IMR-90 (cell line): ENCODE results near the gene NCAPD3. TPM values are rescaled to one million over a fixed set of nuclear protein-coding genes. Genes with fewer than 3 reads are reported as not detected.

Experiments used
- ATAC-seq: fragments of 200-7000 bp; cut with Tn5 transposase; 2 replicates; pipeline ENCODE4 v1.9.1; 2020; ENCODE audit warnings: low read depth, mild to moderate bottlenecking, moderate library complexity
- BruUV-seq: library from RNA; stranded (reverse); fragments of 400-500 nt; replicated peaks from 2 replicates; lab custom pipeline; 2021; lab: Mats Ljungman, UMichigan
- CTCF ChIA-PET: fragments of 300-600 bp; formaldehyde crosslinking; extraction: SDS; loops from one replicate; lab custom pipeline; 2021; ENCODE audit warnings: antibody characterized with exemption; lab: Yijun Ruan, JAX
- POLR2A ChIA-PET: fragments of 300-600 bp; sonication (Branson Sonifier 250); formaldehyde crosslinking; loops from one replicate; lab custom pipeline; 2022; ENCODE audit warnings: antibody characterized with exemption; ENCODE audit not compliant: unreplicated experiment; lab: Charles Lee
- DNase-seq: peaks from one replicate; pipeline ENCODE4 v3.0.0; 2013
- H2AFZ ChIP-seq: replicated peaks from 2 replicates; pipeline ENCODE3; 2013; ENCODE audit warnings: low read length, mild to moderate bottlenecking; ENCODE audit not compliant: poor library complexity
- H2AK5ac ChIP-seq: 2 replicates; pipeline ENCODE4 v1.6.1; 2013; ENCODE audit warnings: low read depth, low read length, inconsistent platforms
- H2AK9ac ChIP-seq: replicated peaks from 2 replicates; pipeline ENCODE3; 2013; ENCODE audit warnings: mild to moderate bottlenecking, low read depth, low read length, moderate library complexity; ENCODE audit not compliant: poor library complexity
- H2BK120ac ChIP-seq: 2 replicates; pipeline ENCODE4 v1.6.1; 2013; ENCODE audit warnings: low read depth, low read length, inconsistent platforms
- H2BK15ac ChIP-seq: 3 replicates; pipeline ENCODE4 v1.6.1; 2013; ENCODE audit warnings: low read depth, low read length, inconsistent platforms
- H2BK20ac ChIP-seq: 2 replicates; pipeline ENCODE4 v1.6.1; 2013; ENCODE audit warnings: low read depth, mild to moderate bottlenecking, inconsistent platforms, low read length, moderate library complexity
- H2BK5ac ChIP-seq: 2 replicates; pipeline ENCODE4 v1.6.1; 2013; ENCODE audit warnings: mild to moderate bottlenecking, low read depth, low read length, inconsistent platforms; ENCODE audit not compliant: poor library complexity, severe bottlenecking
- H3K14ac ChIP-seq: replicated peaks from 2 replicates; pipeline ENCODE4 v1.6.1; 2013; ENCODE audit warnings: low read depth, low read length, inconsistent platforms
- H3K18ac ChIP-seq: 2 replicates; pipeline ENCODE4 v1.6.1; 2013; ENCODE audit warnings: low read depth, low read length, control low read depth
- H3K23ac ChIP-seq: 2 replicates; pipeline ENCODE4 v1.6.1; 2013; ENCODE audit warnings: low read depth, low read length, inconsistent platforms
- H3K27ac ChIP-seq: 2 replicates; pipeline ENCODE4 v1.5.1; 2013; ENCODE audit warnings: mild to moderate bottlenecking, control low read depth, low read length; ENCODE audit not compliant: insufficient read depth
- H3K27me3 ChIP-seq: 2 replicates; pipeline ENCODE4 v1.6.1; 2013; ENCODE audit warnings: low read length; ENCODE audit not compliant: control insufficient read depth, insufficient read depth
- H3K36me3 ChIP-seq: 2 replicates; pipeline ENCODE4 v1.6.1; 2013; ENCODE audit warnings: low read length, mixed read lengths; ENCODE audit not compliant: control insufficient read depth, insufficient read depth
- H3K4ac ChIP-seq: 2 replicates; pipeline ENCODE4 v1.6.1; 2013; ENCODE audit warnings: low read depth, low read length, inconsistent platforms
- H3K4me1 ChIP-seq: 2 replicates; pipeline ENCODE4 v1.6.1; 2013; ENCODE audit warnings: low read length, mixed read lengths; ENCODE audit not compliant: control insufficient read depth, insufficient read depth
- H3K4me2 ChIP-seq: 2 replicates; pipeline ENCODE4 v1.6.1; 2013; ENCODE audit warnings: low read depth, mild to moderate bottlenecking, control low read depth, low read length, moderate library complexity
- H3K4me3 ChIP-seq: 2 replicates; pipeline ENCODE4 v1.5.1; 2013; ENCODE audit warnings: low read depth, mild to moderate bottlenecking, control low read depth, low read length, moderate library complexity; ENCODE audit not compliant: insufficient read depth
- H3K56ac ChIP-seq: 2 replicates; pipeline ENCODE4 v1.6.1; 2013; ENCODE audit warnings: low read length, inconsistent platforms; ENCODE audit not compliant: insufficient read depth; ENCODE audit errors: extremely low read depth
- H3K79me1 ChIP-seq, 2 experiments: 2 replicates each; pipeline ENCODE4 v1.6.1; 2013; ENCODE audit warnings: low read length in 2 of 2, inconsistent platforms in 1 of 2, low read depth in 1 of 2
- H3K9ac ChIP-seq: 2 replicates; pipeline ENCODE4 v1.6.1; 2013; ENCODE audit warnings: low read depth, low read length, control low read depth
- H3K9me1 ChIP-seq: 2 replicates; pipeline ENCODE4 v1.6.1; 2013; ENCODE audit warnings: low read length, inconsistent platforms; ENCODE audit not compliant: insufficient read depth
- H3K9me3 ChIP-seq: 2 replicates; pipeline ENCODE4 v1.6.1; 2013; ENCODE audit warnings: low read length; ENCODE audit not compliant: control insufficient read depth, insufficient read depth
- H4K20me1 ChIP-seq: 2 replicates; pipeline ENCODE4 v1.6.1; 2013; ENCODE audit warnings: low read length, inconsistent platforms; ENCODE audit not compliant: insufficient read depth
- H4K5ac ChIP-seq: 2 replicates; pipeline ENCODE4 v1.6.1; 2013; ENCODE audit warnings: mild to moderate bottlenecking, low read depth, low read length, control low read depth
- H4K8ac ChIP-seq, 2 experiments: 2 replicates each; pipeline ENCODE4 v1.6.1; 2013; ENCODE audit warnings: low read depth in 2 of 2, low read length in 2 of 2, control low read depth in 1 of 2, inconsistent platforms in 1 of 2
- H4K91ac ChIP-seq: 2 replicates; pipeline ENCODE4 v1.6.1; 2013; ENCODE audit warnings: low read depth, low read length, inconsistent platforms; ENCODE audit not compliant: insufficient read depth
- BHLHE40 ChIP-seq: fragments of 150-350 bp; IDR thresholded peaks from 2 replicates; pipeline ENCODE4 v1.6.1; 2016; ENCODE audit warnings: mild to moderate bottlenecking, low read depth, low read length
- CEBPB ChIP-seq: IDR thresholded peaks from 2 replicates; pipeline ENCODE4 v1.6.1; 2012; ENCODE audit warnings: low read depth, low read length, improper control_type of control experiment
- FOS ChIP-seq: fragments of 150-350 bp; IDR thresholded peaks from 2 replicates; pipeline ENCODE4 v1.6.1; 2016; ENCODE audit warnings: low read depth, low read length
- MAFK ChIP-seq: IDR thresholded peaks from 2 replicates; pipeline ENCODE4 v1.6.1; 2012; ENCODE audit warnings: low read depth, low read length, improper control_type of control experiment
- MAZ ChIP-seq: IDR thresholded peaks from 2 replicates; pipeline ENCODE4 v1.6.1; 2012; ENCODE audit warnings: low read depth, mild to moderate bottlenecking, low read length, improper control_type of control experiment, moderate library complexity, borderline replicate concordance
- MXI1 ChIP-seq: IDR thresholded peaks from 2 replicates; pipeline ENCODE4 v1.6.1; 2012; ENCODE audit warnings: low read depth, mild to moderate bottlenecking, low read length, moderate library complexity, borderline replicate concordance
- NFE2L2 ChIP-seq: fragments of 150-350 bp; IDR thresholded peaks from 2 replicates; pipeline ENCODE4 v1.6.1; 2016; ENCODE audit warnings: low read depth, mild to moderate bottlenecking, low read length
- POLR2A ChIP-seq: IDR thresholded peaks from 2 replicates; pipeline ENCODE4 v1.6.1; 2012; ENCODE audit warnings: mild to moderate bottlenecking, low read depth, low read length
- RAD21 ChIP-seq: IDR thresholded peaks from 2 replicates; pipeline ENCODE4 v1.6.1; 2012; ENCODE audit warnings: low read length, improper control_type of control experiment
- RCOR1 ChIP-seq: IDR thresholded peaks from 2 replicates; pipeline ENCODE4 v1.6.1; 2012; ENCODE audit warnings: mild to moderate bottlenecking, low read length, improper control_type of control experiment; ENCODE audit not compliant: insufficient replicate concordance
- RFX5 ChIP-seq: IDR thresholded peaks from 2 replicates; pipeline ENCODE4 v1.8.0; 2012; ENCODE audit warnings: low read depth, mild to moderate bottlenecking, low read length, moderate library complexity
- SMC3 ChIP-seq: fragments of 150-350 bp; IDR thresholded peaks from 2 replicates; pipeline ENCODE4 v1.6.1; 2016; ENCODE audit warnings: low read depth, mild to moderate bottlenecking, antibody characterized with exemption, low read length, moderate library complexity
- WGBS, 2 experiments: methylation state at CpG; one replicate each; pipeline versions ENCODE4 v1.1.5 to v1.1.7; 2013; ENCODE audit warnings: missing lambda C conversion rate in 2 of 2; ENCODE audit not compliant: insufficient read length in 1 of 2; ENCODE audit errors: extremely low coverage in 2 of 2; 5-methylcytosine and 5-hydroxymethylcytosine counted together
- dilution Hi-C: fragments of 300-500 bp; cut with HindIII; formaldehyde crosslinking; loops from one replicate; pipeline ENCODE4 v1.14.3; 2018; ENCODE audit warnings: low sequenced_read_pairs; ENCODE audit not compliant: unreplicated experiment
- in situ Hi-C: fragments of 300-500 bp; cut with MboI; formaldehyde crosslinking; loops from 3 replicates; pipeline ENCODE4 v1.14.3; 2019; ENCODE audit warnings: low sequenced_read_pairs, inconsistent platforms, mixed read lengths
- intact Hi-C: fragments of 100-400 bp; cut with micrococcal nuclease; formaldehyde crosslinking; loops from 2 replicates; pipeline ENCODE4 v1.10.0; 2022
- polyA plus RNA-seq, 3 experiments: library from polyadenylated mRNA; depleted of rRNA; stranded (reverse); fragments of >200 nt; gene quantifications; 2 replicates each; pipeline ENCODE4 v1.2.3, GENCODE V29; 2012; ENCODE audit warnings: low replicate concordance in 1 of 3
- total RNA-seq: library from RNA; depleted of rRNA; stranded (reverse); fragments of >200 nt; gene quantifications from 2 replicates; pipeline ENCODE4 v1.2.3, GENCODE V29; 2012
- TF ChIP-seq, protein P1 (sequence below): fragments of 150-350 bp; IDR thresholded peaks from 2 replicates; pipeline ENCODE4 v1.6.1; 2017; ENCODE audit warnings: mild to moderate bottlenecking, antibody characterized with exemption, low read length, low read depth
- TF ChIP-seq, protein P2 (sequence below): fragments of 150-350 bp; IDR thresholded peaks from 2 replicates; pipeline ENCODE4 v1.6.1; 2016; ENCODE audit warnings: low read depth, mild to moderate bottlenecking, low read length, moderate library complexity, borderline replicate concordance

NCAPD3 gene
- total and polyA plus RNA-seq, 2 of the 4 experiments (the other 2 are of a cell fraction), result 18.0 to 19.2 TPM

DNA sequence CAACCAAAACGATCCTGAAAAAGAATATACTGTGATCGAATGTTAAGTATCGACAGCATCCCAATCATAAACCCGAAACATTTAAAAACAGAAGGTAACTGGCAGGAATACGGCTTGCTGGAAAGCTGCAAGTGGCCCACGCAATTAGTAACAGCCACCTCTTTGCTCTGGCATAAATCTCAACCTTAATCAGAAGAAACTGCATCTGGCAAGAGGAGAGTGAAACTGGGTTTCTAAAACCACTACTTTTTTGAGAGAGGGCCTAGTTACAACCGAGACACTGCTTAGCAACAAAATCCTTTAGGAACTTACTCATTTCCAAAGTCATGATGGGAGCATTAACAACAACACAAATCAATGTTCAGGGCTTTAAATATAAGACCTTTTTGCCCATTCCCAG is 7.9 kb downstream of the NCAPD3 start:
- H3K79me1 ChIP-seq, result peaks cover 20 to 21% of the 10 kb centered on the region in 2 experiments
- dilution Hi-C loops (no loop called here), in situ Hi-C loops (no loop called here), intact Hi-C loops (no loop called here)
- no peaks in the 10 kb centered on the region for H3K4me1 ChIP-seq
- no peak overlapping the region for H4K91ac ChIP-seq
- no peak overlapping the region for H2AK5ac ChIP-seq
- ChIA-PET CTCF (no interaction called here), POLR2A (no interaction called here)
- no peak overlapping the region for H2AK9ac ChIP-seq
- no peak overlapping the region for H3K9ac ChIP-seq
- H3K4ac ChIP-seq, result no peak overlapping the region
- H2BK120ac ChIP-seq, result no peak overlapping the region
- no peak overlapping the region for H3K23ac ChIP-seq
- no peaks in the 10 kb centered on the region for H3K9me3 ChIP-seq
- BruUV-seq, result no TSS peak
- no peak for ATAC-seq
- no peak overlapping the region for H2BK20ac ChIP-seq
- TF ChIP-seq POLR2A (no peak), NFE2L2 (no peak), MAFK (no peak), RAD21 (no peak), SMC3 (no peak), MAZ (no peak), CEBPB (no peak), BHLHE40 (no peak), MXI1 (no peak), FOS (no peak), RFX5 (no peak), RCOR1 (no peak)
- TF ChIP-seq, protein P1, sequence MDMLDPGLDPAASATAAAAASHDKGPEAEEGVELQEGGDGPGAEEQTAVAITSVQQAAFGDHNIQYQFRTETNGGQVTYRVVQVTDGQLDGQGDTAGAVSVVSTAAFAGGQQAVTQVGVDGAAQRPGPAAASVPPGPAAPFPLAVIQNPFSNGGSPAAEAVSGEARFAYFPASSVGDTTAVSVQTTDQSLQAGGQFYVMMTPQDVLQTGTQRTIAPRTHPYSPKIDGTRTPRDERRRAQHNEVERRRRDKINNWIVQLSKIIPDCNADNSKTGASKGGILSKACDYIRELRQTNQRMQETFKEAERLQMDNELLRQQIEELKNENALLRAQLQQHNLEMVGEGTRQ, result no peak
- TF ChIP-seq, protein P2, sequence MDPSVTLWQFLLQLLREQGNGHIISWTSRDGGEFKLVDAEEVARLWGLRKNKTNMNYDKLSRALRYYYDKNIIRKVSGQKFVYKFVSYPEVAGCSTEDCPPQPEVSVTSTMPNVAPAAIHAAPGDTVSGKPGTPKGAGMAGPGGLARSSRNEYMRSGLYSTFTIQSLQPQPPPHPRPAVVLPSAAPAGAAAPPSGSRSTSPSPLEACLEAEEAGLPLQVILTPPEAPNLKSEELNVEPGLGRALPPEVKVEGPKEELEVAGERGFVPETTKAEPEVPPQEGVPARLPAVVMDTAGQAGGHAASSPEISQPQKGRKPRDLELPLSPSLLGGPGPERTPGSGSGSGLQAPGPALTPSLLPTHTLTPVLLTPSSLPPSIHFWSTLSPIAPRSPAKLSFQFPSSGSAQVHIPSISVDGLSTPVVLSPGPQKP, result no peak
- WGBS, 2 experiments, result no CpG with 5 or more reads among the region's 7 CpGs
- no peak for DNase-seq
- H3K36me3 ChIP-seq, result peaks cover 10% of the 10 kb centered on the region
- no peaks in the 10 kb centered on the region for H4K20me1 ChIP-seq
- no peak overlapping the region for H3K14ac ChIP-seq
- H3K4me2 ChIP-seq, result no peak overlapping the region
- no peak overlapping the region for H3K4me3 ChIP-seq
- no peak overlapping the region for H2BK5ac ChIP-seq
- no peak overlapping the region for H3K18ac ChIP-seq
- no peak overlapping the region for H3K27ac ChIP-seq
- H3K56ac ChIP-seq, result no peak overlapping the region
- H2BK15ac ChIP-seq, result no peak overlapping the region
- H3K27me3 ChIP-seq, result no peaks in the 10 kb centered on the region
- H3K9me1 ChIP-seq, result peaks cover 6% of the 10 kb centered on the region; the same call in 1 of the 2 replicates
- H4K5ac ChIP-seq, result no peak overlapping the region
- no peak overlapping the region for H4K8ac ChIP-seq
- H2AFZ ChIP-seq, result no peak overlapping the region
